Gastroesophageal sphincter (tissue), 4 donors: ENCODE results near the gene PES1. TPM values are rescaled to one million over a fixed set of nuclear protein-coding genes. Genes with fewer than 3 reads are reported as not detected.

Source experiments
- ATAC-seq: fragments of 150-250 bp; one replicate; pipeline ENCODE4 v1.9.1; 2016; ENCODE audit warnings: mild to moderate bottlenecking, moderate library complexity
- H3K27ac ChIP-seq, 4 donors: fragments of 200-600 bp; sonication (generic) in 3 of 4; 1 replicate in 3 of 4; 2 replicates in 1 of 4; pipeline ENCODE4 v1.5.1; 2016 to 2019
- H3K27me3 ChIP-seq: fragments of 200-600 bp; sonication (generic); one replicate; pipeline ENCODE4 v1.5.1; 2019
- H3K36me3 ChIP-seq, 2 donors: fragments of 200-600 bp; sonication (generic); one replicate each; pipeline ENCODE4 v1.5.1; 2019; ENCODE audit warnings: control low read depth in 1 of 2
- H3K4me1 ChIP-seq, 3 donors: fragments of 200-600 bp; sonication (generic); 1 replicate in 2 of 3; 2 replicates in 1 of 3; pipeline ENCODE4 v1.5.1; 2016 to 2019; ENCODE audit warnings: control low read depth in 2 of 3
- H3K4me3 ChIP-seq, 2 donors: fragments of 200-600 bp; sonication (generic); one replicate each; pipeline ENCODE4 v1.5.1; 2019; ENCODE audit warnings: mild to moderate bottlenecking in 1 of 2, moderate library complexity in 1 of 2
- H3K9me3 ChIP-seq, 3 donors: fragments of 200-600 bp; sonication (generic); one replicate each; pipeline ENCODE4 v1.5.1; 2017 to 2019; ENCODE audit warnings: control low read depth in 2 of 3
- CTCF ChIP-seq, 4 experiments: fragments of 200-600 bp in 2 of 4; fragments of 450-650 bp in 2 of 4; sonication (generic) in 1 of 4; IDR thresholded peaks; one replicate each; pipeline ENCODE4 v1.5.1; 2017 to 2019; ENCODE audit warnings: antibody characterized with exemption in 4 of 4, mild to moderate bottlenecking in 2 of 4, moderate library complexity in 2 of 4
- EP300 ChIP-seq: sonication (generic); formaldehyde crosslinking; IDR thresholded peaks from one replicate; pipeline ENCODE4 v1.6.1; 2017; ENCODE audit warnings: antibody characterized with exemption, mild to moderate bottlenecking
- POLR2A ChIP-seq, 2 donors: fragments of 450-650 bp; IDR thresholded peaks; one replicate each; pipeline ENCODE4 v1.6.1; 2017; ENCODE audit warnings: antibody characterized with exemption in 2 of 2, mild to moderate bottlenecking in 2 of 2, moderate library complexity in 1 of 2
- POLR2AphosphoS5 ChIP-seq: sonication (generic); formaldehyde crosslinking; IDR thresholded peaks from one replicate; pipeline ENCODE4 v1.6.1; 2017; ENCODE audit warnings: antibody characterized with exemption
- WGBS, 2 donors: methylation state at CpG; one replicate each; pipeline ENCODE4 v1.1.5; 2018; ENCODE audit warnings: low coverage in 1 of 2; 5-methylcytosine and 5-hydroxymethylcytosine counted together
- total RNA-seq, 4 donors: library from RNA; depleted of rRNA; stranded (reverse); fragments of >200 nt; gene quantifications; one replicate each; pipeline ENCODE4 v1.1.0, GENCODE V29; 2016

PES1 gene
- total RNA-seq, 4 donors from 2014 or later = 35.5 to 48.9 (median 39.8) TPM

- H3K4me1 ChIP-seq = peaks cover 0 to 52% (median 29%) of the 10 kb centered on the region in 3 donors
- peak; percentile 83 for ATAC-seq
- peak; percentile 26 for TF ChIP-seq POLR2AphosphoS5
- peak in 2 of 4 experiments; percentile 11 to 13 for TF ChIP-seq CTCF (IDR thresholded peaks at IDR 0.05)
- TF ChIP-seq EP300 = no peak
- TF ChIP-seq POLR2A (IDR thresholded peaks at IDR 0.05) = no peak
- H3K27ac ChIP-seq = peak within 1 kb of the TSS; percentile 7 to 85 (median 78)
- no peaks in the 10 kb centered on the region for H3K27me3 ChIP-seq
- no peaks in the 10 kb centered on the region for H3K9me3 ChIP-seq
- peaks cover 0 to 12% of the 10 kb centered on the region in 2 donors for H3K36me3 ChIP-seq
- H3K4me3 ChIP-seq = peak within 1 kb of the TSS; percentile 51 to 69
- 0% methylated on average over 7 to 10 of the region's 24 CpGs for WGBS, 2 donors
Observed at GRCh38 chr22:30606455-30607299, 15.0 kb upstream of the PES1 start, which contains the start of gene TCN2. TCN2 (plus strand) TSS chr22:30607174; CDS start chr22:30607332, 158 bp downstream.

- Histone ChIP-seq H3K36me3 (peaks cover 0 to 1% of the 10 kb centered on the region in 2 donors), H3K4me3 (peak overlapping the region in 1 of 2 donors; percentile 69), H3K4me1 (peaks cover 0 to 52% (median 29%) of the 10 kb centered on the region in 3 donors), H3K9me3 (no peaks in the 10 kb centered on the region), H3K27ac (peak overlapping the region in 2 of 4 donors; percentile 78), H3K27me3 (no peaks in the 10 kb centered on the region)
- peak in 3 of 4 experiments; percentile 51 to 71 (median 66) for TF ChIP-seq CTCF (IDR thresholded peaks at IDR 0.05)
- TF ChIP-seq POLR2AphosphoS5 = no peak
- TF ChIP-seq POLR2A (IDR thresholded peaks at IDR 0.05) = no peak
- peak; percentile 35 for ATAC-seq
- WGBS, 2 donors = 35 to 57% methylated on average over 1 to 6 of the region's 9 CpGs
Observed at GRCh38 chr22:30605449-30606110, 13.9 kb upstream of the PES1 start.

- Histone ChIP-seq H3K4me3 (no peak overlapping the region), H3K27ac (no peak overlapping the region), H3K9me3 (no peaks in the 10 kb centered on the region), H3K4me1 (peaks cover 0 to 46% (median 28%) of the 10 kb centered on the region in 3 donors), H3K27me3 (no peaks in the 10 kb centered on the region), H3K36me3 (no peaks in the 10 kb centered on the region)
- ATAC-seq = no peak
- no peak for TF ChIP-seq POLR2A (IDR thresholded peaks at IDR 0.05)
- no peak for TF ChIP-seq POLR2AphosphoS5
- TF ChIP-seq CTCF (IDR thresholded peaks at IDR 0.05) = no peak
- TF ChIP-seq EP300 = no peak
- WGBS, 2 donors = 71 to 89% methylated on average over 2 of the region's 2 CpGs
Observed at GRCh38 chr22:30604723-30605122, 13.0 kb upstream of the PES1 start.

DNA sequence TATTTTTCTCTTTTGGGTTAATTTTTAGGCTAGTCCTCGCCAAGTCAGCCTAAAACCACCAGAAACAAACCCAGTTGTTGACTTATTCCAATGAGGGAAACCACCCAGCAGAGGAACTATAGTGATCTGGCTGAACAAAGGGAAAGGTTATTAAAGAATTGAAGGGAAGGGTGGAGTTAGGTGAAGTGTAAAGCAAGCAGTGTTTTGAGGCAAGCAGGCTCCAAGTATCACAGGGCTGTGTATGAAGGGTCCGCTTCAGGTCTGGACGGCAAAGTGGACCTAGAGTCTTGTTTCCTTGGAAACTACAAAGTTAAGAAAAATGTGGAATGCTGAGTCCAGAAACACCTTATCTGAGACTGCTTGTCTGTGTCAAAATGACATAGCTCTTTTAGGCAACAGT, 12.1 kb upstream of the PES1 start:
- TF ChIP-seq CTCF (IDR thresholded peaks at IDR 0.05) = no peak
- no peak for TF ChIP-seq POLR2AphosphoS5
- no peak for TF ChIP-seq EP300
- no peak for TF ChIP-seq POLR2A (IDR thresholded peaks at IDR 0.05)
- no peaks in the 10 kb centered on the region for H3K36me3 ChIP-seq
- 53 to 79% methylated on average over 3 of the region's 3 CpGs for WGBS, 2 donors
- no peaks in the 10 kb centered on the region for H3K27me3 ChIP-seq
- H3K4me1 ChIP-seq = peaks cover 0 to 37% (median 21%) of the 10 kb centered on the region in 3 donors
- no peak overlapping the region for H3K4me3 ChIP-seq
- H3K27ac ChIP-seq = no peak overlapping the region
- ATAC-seq = no peak
- H3K9me3 ChIP-seq = no peaks in the 10 kb centered on the region
